GM23338 (cell line): ENCODE measurements around the gene IFNA16. TPM values are rescaled to one million over a fixed set of nuclear protein-coding genes. Genes with fewer than 3 reads are reported as not detected.

Experiments
- ATAC-seq: fragments of 200-7000 bp; cut with Tn5 transposase; 3 replicates; pipeline ENCODE4 v1.9.1; 2020
- DNase-seq: peaks from one replicate; pipeline ENCODE4 v3.0.0-alpha.2; 2015; ENCODE audit warnings: low spot score
- H2AFZ ChIP-seq: fragments of 200-600 bp; sonication (generic); 2 replicates; pipeline ENCODE4 v1.8.0; 2016; ENCODE audit warnings: antibody characterized with exemption, mild to moderate bottlenecking, moderate library complexity
- H3F3A ChIP-seq: fragments of 200-600 bp; sonication (generic); replicated peaks from 2 replicates; pipeline ENCODE4 v1.8.0; 2017; ENCODE audit warnings: antibody characterized with exemption, mixed run types, low read depth
- H3K27ac ChIP-seq: fragments of 200-600 bp; sonication (generic); 2 replicates; pipeline ENCODE4 v1.6.1; 2016; ENCODE audit warnings: low read depth
- H3K27me3 ChIP-seq: fragments of 200-600 bp; sonication (generic); 2 replicates; pipeline ENCODE4 v1.8.0; 2016; ENCODE audit warnings: mild to moderate bottlenecking, mixed run types, moderate library complexity; ENCODE audit not compliant: insufficient read depth
- H3K36me3 ChIP-seq: fragments of 200-600 bp; sonication (generic); 2 replicates; pipeline ENCODE4 v1.8.0; 2016; ENCODE audit warnings: mild to moderate bottlenecking; ENCODE audit not compliant: insufficient read depth
- H3K4me1 ChIP-seq: fragments of 200-600 bp; sonication (generic); 2 replicates; pipeline ENCODE4 v1.8.0; 2016; ENCODE audit warnings: mild to moderate bottlenecking, moderate library complexity; ENCODE audit not compliant: insufficient read depth
- H3K4me2 ChIP-seq: fragments of 200-600 bp; sonication (generic); 2 replicates; pipeline ENCODE4 v1.7.1; 2017; ENCODE audit warnings: mixed run types
- H3K4me3 ChIP-seq: fragments of 200-600 bp; sonication (generic); 2 replicates; pipeline ENCODE4 v1.6.1; 2016; ENCODE audit warnings: mixed run types
- H3K79me2 ChIP-seq: fragments of 200-600 bp; sonication (generic); replicated peaks from 2 replicates; pipeline ENCODE4 v1.8.0; 2017; ENCODE audit warnings: mild to moderate bottlenecking; ENCODE audit not compliant: insufficient read depth
- H3K9me2 ChIP-seq: fragments of 200-600 bp; sonication (generic); 2 replicates; pipeline ENCODE4 v1.8.0; 2017; ENCODE audit not compliant: insufficient read depth
- H4K20me1 ChIP-seq: fragments of 200-600 bp; sonication (generic); replicated peaks from 2 replicates; pipeline ENCODE4 v1.8.0; 2017; ENCODE audit warnings: mild to moderate bottlenecking; ENCODE audit not compliant: insufficient read depth
- H3K27ac Mint-ChIP-seq: 2 replicates; pipeline ENCODE4 v1.8.0; 2020; ENCODE audit warnings: inconsistent platforms, mild to moderate bottlenecking, moderate library complexity, mixed read lengths
- H3K27me3 Mint-ChIP-seq: 3 replicates; pipeline ENCODE4 v1.8.0; 2022; ENCODE audit warnings: low read depth, mild to moderate bottlenecking, moderate library complexity, mixed read lengths, inconsistent platforms; ENCODE audit not compliant: insufficient read depth, poor library complexity
- H3K36me3 Mint-ChIP-seq: 3 replicates; pipeline ENCODE4 v1.8.0; 2021; ENCODE audit warnings: low read depth, mild to moderate bottlenecking, inconsistent platforms, moderate library complexity, mixed read lengths
- H3K4me1 Mint-ChIP-seq: 3 replicates; pipeline ENCODE4 v1.8.0; 2020; ENCODE audit warnings: mild to moderate bottlenecking, inconsistent platforms, mixed read lengths
- H3K4me3 Mint-ChIP-seq: 3 replicates; pipeline ENCODE4 v1.8.0; 2021; ENCODE audit warnings: moderate library complexity, mild to moderate bottlenecking, inconsistent platforms, mixed read lengths
- H3K9me3 Mint-ChIP-seq: 3 replicates; pipeline ENCODE4 v1.8.0; 2020; ENCODE audit warnings: moderate library complexity, mild to moderate bottlenecking, inconsistent platforms, mixed read lengths
- CREB1 ChIP-seq: fragments of 250-450 bp; sonication (Bioruptor Pico); IDR thresholded peaks from 2 replicates; pipeline ENCODE4 v1.5.0; 2020; ENCODE audit warnings: low read depth, mild to moderate bottlenecking, moderate library complexity
- EZH2 ChIP-seq: fragments of 200-600 bp; sonication (generic); IDR thresholded peaks from one replicate; pipeline ENCODE4 v1.8.0; 2017; ENCODE audit warnings: antibody characterized with exemption, mild to moderate bottlenecking, low read depth; ENCODE audit not compliant: unreplicated experiment
- NANOG ChIP-seq: IDR thresholded peaks from 2 replicates; pipeline ENCODE4 v1.6.1; 2016; ENCODE audit warnings: antibody characterized with exemption, borderline replicate concordance
- STAT1 ChIP-seq: IDR thresholded peaks from one replicate; pipeline ENCODE4 v1.6.1; 2016; ENCODE audit warnings: antibody characterized with exemption; ENCODE audit not compliant: unreplicated experiment
- polyA plus RNA-seq: library from polyadenylated mRNA; unstranded; fragments of >200 nt; fragmentation: Nextera tagmentation; extraction: Ambion mirVana; gene quantifications from 2 replicates; pipeline ENCODE4 v1.2.1, GENCODE V29; 2016
- total RNA-seq: library from RNA; depleted of rRNA; stranded (reverse); fragments of >200 nt; shearing (Covaris generic); gene quantifications from 2 replicates; pipeline ENCODE4 v1.2.3, GENCODE V29; 2014
- TF ChIP-seq, protein P1 (sequence below): IDR thresholded peaks from 2 replicates; pipeline ENCODE4 v1.6.1; 2016; ENCODE audit warnings: antibody characterized with exemption
- TF ChIP-seq, protein P2 (sequence below), 2 experiments: fragments of 200-600 bp in 1 of 2; sonication (generic) in 1 of 2; conservative IDR thresholded peaks; 2 replicates each; pipeline versions ENCODE4 v1.5.1 to v1.6.1; 2016 to 2017; ENCODE audit warnings: antibody characterized with exemption in 2 of 2, low read depth in 2 of 2, mild to moderate bottlenecking in 2 of 2, moderate library complexity in 1 of 2

Gene IFNA16
- total and polyA plus RNA-seq, 2 experiments from 2014 or later, result not detected

DNA sequence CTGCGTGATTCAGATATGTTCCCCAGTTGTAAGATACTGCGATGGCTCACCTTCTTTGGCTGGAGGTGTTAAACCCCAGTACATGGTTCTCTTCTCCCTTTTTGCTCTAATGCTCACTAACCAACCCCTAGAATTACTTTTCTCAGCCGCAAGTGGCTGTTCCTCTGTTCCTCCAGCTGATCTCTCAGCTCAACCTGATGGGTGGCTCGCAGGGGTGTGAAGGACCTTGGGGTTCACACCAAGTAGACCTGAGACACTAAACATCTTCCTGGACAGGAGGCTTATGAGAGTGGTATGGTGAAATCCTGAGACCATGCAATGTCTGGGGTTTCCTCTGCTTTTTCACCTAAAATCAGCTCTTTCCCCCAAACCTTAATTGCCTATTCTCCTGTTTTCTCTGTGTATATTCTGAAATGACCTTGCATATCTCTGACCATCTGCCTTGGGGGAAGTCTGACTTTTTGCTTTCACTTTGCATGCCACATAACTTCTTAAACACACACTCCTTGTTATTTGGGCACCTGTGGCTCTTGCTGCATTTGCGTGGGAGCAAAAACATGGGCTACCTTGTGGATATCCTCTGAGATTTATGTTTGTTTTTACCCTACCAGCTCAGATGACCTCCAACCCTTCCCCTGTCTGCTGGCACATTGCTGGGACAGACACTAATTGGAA lies 38.6 kb upstream of the IFNA16 start:
- Histone ChIP-seq H3K79me2 (no peaks in the 10 kb centered on the region), H4K20me1 (no peaks in the 10 kb centered on the region), H2AFZ (no peak overlapping the region), H3K4me3 (no peak overlapping the region), H3K4me2 (no peak overlapping the region), H3K36me3 (no peaks in the 10 kb centered on the region), H3K27ac (no peak overlapping the region), H3K4me1 (peaks cover 4% of the 10 kb centered on the region), H3K9me2 (no peaks in the 10 kb centered on the region), H3K27me3 (peaks cover 12% of the 10 kb centered on the region; the same call in 1 of the 2 replicates), H3F3A (no peaks in the 10 kb centered on the region)
- no peak for ATAC-seq
- peaks cover 18% of the 10 kb centered on the region for H3K9me3 Mint-ChIP-seq
- H3K27me3 Mint-ChIP-seq, result peaks cover 2% of the 10 kb centered on the region
- H3K4me1 Mint-ChIP-seq, result peaks cover 15% of the 10 kb centered on the region
- no peak for DNase-seq
- no peak overlapping the region for H3K4me3 Mint-ChIP-seq
- no peak for TF ChIP-seq EZH2
- H3K36me3 Mint-ChIP-seq, result 0 out of 3 replicates have a peak, but pooled peaks cover 4% of the 10 kb centered on the region
- H3K27ac Mint-ChIP-seq, result no peak overlapping the region

DNA sequence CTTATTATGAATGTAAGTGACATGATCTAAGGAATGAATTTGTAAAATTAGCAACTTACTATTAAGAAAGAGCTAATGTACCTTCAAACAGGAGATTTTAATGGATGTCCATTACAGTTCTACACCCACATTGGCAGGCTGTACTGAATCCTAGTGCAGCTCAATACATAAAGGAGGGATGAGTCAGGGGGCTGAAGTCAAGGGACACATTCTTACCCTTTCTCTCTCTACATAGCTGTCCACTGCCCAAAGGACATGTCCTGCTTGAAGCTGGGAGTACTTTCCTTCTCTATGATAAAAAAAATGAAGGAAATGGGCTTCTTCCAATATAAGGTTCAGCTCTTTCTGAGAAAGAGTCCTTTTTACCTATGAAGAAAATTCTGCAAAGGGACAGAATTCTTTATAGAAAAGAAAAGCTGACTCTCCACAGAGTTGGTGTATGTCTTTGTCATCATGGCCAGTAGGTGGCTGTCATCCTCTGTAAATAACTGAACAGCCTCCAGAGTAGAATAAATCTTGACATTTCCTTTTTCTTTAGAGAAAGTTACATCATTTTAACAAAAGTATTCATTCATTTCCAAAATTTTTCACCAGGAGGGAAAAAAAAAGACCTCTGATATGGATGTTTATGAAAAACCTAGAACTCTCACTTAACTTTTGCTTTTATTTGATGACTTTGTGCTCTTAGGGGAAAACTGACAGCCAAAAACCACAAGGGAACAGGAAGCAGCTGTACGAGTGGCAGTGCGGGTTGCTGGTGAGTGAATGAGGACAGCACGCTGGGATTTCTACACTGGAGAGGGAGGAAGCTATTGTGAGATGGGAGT lies 35.8 kb upstream of the IFNA16 start:
- Histone ChIP-seq H3K4me1 (peaks cover 8% of the 10 kb centered on the region), H3K4me3 (no peak overlapping the region), H3K9me2 (no peaks in the 10 kb centered on the region), H3K36me3 (no peaks in the 10 kb centered on the region), H3K4me2 (no peak overlapping the region), H3K27me3 (peaks cover 11% of the 10 kb centered on the region; the same call in 1 of the 2 replicates), H3F3A (no peaks in the 10 kb centered on the region), H4K20me1 (no peaks in the 10 kb centered on the region), H2AFZ (no peak overlapping the region), H3K79me2 (no peaks in the 10 kb centered on the region), H3K27ac (no peak overlapping the region)
- Mint-ChIP-seq H3K9me3 (peaks cover 6% of the 10 kb centered on the region; the same call in 2 of the 3 replicates), H3K27me3 (peaks cover 3% of the 10 kb centered on the region), H3K36me3 (no peaks in the 10 kb centered on the region), H3K4me1 (peaks cover 18% of the 10 kb centered on the region), H3K4me3 (no peak overlapping the region), H3K27ac (no peak overlapping the region)
- ATAC-seq (peak; percentile 85), DNase-seq (peak; percentile 66)
- TF ChIP-seq, protein P1, sequence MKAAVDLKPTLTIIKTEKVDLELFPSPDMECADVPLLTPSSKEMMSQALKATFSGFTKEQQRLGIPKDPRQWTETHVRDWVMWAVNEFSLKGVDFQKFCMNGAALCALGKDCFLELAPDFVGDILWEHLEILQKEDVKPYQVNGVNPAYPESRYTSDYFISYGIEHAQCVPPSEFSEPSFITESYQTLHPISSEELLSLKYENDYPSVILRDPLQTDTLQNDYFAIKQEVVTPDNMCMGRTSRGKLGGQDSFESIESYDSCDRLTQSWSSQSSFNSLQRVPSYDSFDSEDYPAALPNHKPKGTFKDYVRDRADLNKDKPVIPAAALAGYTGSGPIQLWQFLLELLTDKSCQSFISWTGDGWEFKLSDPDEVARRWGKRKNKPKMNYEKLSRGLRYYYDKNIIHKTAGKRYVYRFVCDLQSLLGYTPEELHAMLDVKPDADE, result no peak
- TF ChIP-seq NANOG (no peak), STAT1 (no peak), CREB1 (CRISPR knock-in tag) (no peak)
- TF ChIP-seq, protein P2, sequence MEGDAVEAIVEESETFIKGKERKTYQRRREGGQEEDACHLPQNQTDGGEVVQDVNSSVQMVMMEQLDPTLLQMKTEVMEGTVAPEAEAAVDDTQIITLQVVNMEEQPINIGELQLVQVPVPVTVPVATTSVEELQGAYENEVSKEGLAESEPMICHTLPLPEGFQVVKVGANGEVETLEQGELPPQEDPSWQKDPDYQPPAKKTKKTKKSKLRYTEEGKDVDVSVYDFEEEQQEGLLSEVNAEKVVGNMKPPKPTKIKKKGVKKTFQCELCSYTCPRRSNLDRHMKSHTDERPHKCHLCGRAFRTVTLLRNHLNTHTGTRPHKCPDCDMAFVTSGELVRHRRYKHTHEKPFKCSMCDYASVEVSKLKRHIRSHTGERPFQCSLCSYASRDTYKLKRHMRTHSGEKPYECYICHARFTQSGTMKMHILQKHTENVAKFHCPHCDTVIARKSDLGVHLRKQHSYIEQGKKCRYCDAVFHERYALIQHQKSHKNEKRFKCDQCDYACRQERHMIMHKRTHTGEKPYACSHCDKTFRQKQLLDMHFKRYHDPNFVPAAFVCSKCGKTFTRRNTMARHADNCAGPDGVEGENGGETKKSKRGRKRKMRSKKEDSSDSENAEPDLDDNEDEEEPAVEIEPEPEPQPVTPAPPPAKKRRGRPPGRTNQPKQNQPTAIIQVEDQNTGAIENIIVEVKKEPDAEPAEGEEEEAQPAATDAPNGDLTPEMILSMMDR (conservative IDR thresholded peaks at IDR 0.05; ENCODE audit: low read depth in 2 of 2), result peak; percentile 65 to 76
